ENCODE results near the gene MRPL11. TPM values are rescaled to one million over a fixed set of nuclear protein-coding genes. Genes with fewer than 3 reads are reported as not detected.
"Not testable (repeated sequence)": the region's sequence is repeated elsewhere in the genome, so short reads cannot be mapped to it uniquely, and the experiment has no call there.

The MRPL11 gene
- total RNA-seq, 1 donor from 2014 or later, result 40.7 TPM

DNA sequence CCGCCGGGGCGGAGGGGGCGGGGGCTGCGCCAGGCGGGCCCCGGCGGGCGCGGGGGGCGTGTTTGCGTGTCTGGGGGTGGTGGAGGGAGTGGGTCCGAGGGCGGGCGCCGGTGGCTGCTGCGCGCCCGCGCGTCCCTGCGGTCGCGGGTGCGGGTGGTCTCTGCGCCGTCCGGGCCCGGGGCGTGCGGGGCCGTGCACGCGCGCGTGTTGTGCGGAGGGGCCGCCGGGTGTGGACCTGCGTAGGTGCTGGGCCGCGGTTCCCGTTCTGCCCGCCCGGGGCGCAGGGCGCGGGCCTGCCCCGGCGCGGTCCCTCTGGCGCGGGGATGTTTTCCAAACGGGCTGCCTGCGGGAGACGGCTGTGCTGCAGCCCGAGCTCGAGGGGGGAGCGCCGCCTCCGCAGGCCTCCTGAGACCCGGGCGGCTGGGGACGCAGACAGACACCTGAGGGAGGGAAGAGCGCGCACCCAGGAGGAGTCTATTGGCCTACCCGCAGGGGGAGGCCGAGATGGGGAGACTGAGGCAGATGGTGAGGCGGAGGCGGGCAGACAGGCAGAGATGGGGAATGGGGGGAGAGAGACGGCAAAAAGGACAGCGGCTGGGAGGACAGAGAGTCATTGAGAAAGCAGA is 28.5 kb upstream of the MRPL11 start:
- peak; percentile 30 for DNase-seq

DNA sequence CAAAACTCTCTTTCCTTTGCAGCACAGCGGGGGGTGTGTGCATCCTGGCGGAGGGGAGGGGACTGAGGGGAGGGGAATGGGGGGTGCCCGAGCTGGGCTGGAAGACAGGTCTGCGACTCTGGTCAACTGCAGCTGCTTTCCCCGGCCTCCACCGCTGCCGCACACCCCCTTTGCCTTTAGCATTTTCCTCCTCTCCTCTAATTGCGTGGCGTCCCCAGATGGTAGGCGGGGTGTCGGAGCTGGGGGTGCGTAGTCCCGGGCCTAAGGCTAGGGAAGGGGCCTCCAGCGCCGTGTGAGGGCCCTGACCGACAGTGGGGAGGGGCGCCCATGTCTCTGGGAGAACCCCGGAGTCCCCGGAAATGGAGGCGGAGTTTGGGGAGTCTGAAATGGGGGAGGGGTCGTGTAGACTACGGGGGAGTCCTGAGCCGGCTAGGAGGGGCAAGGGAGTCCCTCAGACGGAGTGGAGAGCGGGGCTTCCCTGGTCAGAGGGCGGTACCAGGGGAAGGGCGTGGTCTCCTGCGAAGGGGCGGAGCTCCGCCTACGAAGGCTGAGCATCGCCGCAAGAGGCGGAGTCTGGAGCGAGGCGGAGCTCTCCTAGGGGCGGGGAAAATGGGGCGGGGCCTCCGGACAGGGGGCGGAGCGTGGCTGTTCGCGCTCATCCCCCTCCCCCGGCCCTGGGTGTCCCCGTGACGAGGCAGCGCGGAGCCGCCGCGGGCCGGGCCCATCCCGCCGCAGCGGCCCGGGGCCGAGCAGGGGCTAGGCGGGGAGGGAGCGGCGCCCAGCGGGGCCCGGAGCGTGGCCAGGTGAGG is 27.8 kb upstream of the MRPL11 start, which contains the start of gene PELI3:
TSS of gene PELI3 (plus strand) at position 681 of the 809 bp plus-strand sequence. CDS start 1,224 bp downstream, outside the sequence.
- DNase-seq, result peak; percentile 92

DNA sequence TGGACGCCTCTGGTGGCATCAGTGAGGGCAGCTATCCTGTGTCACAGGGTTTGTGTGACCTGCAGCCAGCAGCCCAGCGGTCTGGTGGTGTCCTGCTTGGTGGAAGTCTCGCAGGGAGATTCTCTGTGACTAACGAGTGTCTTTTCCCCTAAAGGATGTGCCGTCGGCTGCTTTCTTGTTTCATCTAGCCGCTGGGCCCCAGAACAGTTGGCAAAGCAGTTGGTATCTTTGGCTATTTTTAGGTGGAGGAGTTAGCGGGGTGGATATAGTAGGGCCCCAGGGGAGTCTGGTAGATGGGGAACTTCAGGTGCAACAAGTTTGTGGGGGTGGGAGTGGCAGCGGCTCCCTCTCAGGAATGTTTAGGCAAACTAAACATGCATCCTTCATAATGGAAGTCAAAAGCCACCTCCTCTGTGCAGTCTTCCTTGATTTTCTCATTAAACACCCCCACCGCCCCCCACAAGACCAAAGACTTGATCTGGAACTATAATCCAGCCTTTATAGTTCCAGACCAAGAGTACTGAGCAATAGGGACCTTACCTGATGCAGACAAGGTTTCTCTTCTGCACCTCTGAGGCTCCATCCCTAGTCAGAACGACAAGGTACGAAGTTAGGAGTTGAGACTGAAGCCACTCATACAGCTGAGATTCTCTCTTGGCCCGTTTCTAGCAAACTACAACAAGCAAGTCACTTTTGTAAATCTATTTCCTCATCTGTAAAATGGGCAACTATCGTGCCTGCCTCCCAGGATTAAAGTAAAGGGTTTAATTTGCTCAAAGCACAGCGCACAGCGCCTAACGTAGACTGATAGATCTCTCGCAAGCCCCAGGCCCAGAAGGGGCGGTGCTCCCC is 27.0 kb upstream of the MRPL11 start:
- no peak for DNase-seq

DNA sequence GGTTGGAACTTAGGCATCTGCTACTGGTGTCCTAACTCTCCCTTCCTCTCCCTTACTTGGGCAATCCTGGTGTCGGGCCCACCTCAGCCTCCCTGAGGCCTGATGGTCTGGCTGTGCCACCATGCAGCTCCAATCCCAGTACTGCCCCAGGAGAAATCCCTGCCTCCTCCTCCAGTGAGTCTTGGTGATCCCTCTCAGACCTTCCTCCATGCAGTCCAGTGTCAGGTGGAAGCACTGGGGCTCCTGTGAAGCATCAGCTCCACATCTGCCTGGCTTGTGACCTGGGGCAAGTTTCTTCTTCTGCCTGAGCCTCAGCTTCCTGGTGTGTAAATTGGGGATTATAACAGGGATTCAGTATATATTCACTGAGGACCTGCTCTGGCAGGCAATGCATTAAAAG is 26.3 kb upstream of the MRPL11 start:
- no peak for DNase-seq

DNA sequence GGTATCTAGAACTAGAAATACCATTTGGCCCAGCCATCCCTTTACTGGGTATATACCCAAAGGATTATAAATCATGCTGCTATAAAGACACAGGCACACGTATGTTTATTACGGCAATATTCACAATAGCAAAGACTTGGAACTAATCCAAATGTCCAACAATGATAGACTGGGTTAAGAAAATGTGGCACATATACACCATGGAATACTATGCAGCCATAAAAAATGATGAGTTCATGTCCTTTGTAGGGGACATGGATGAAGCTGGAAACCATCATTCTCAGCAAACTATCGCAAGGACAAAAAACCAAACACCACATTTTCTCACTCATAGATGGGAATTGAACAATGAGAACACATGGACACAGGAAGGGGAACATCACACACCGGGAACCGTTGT is 25.5 kb upstream of the MRPL11 start:
- DNase-seq, result not testable (repeated sequence)

DNA sequence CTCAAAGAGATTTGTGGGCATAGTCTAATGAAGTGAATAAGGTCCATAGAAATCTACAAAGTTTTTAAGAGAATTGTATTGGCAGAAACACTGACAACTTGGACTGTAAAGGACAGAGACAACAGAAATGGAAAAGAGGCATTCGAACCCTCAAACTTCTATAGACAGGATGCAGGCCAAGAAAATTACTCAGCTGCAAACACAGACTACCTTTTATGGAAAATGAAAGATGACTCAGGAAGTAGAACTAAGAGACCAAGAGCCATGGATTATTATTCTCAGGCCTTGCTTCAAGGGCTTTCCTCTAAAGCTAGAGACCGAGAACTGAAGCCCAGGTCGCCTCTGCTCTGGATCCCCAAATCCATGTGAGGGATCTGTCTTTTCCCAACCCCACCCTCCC is 24.3 kb upstream of the MRPL11 start:
- DNase-seq, result no peak

DNA sequence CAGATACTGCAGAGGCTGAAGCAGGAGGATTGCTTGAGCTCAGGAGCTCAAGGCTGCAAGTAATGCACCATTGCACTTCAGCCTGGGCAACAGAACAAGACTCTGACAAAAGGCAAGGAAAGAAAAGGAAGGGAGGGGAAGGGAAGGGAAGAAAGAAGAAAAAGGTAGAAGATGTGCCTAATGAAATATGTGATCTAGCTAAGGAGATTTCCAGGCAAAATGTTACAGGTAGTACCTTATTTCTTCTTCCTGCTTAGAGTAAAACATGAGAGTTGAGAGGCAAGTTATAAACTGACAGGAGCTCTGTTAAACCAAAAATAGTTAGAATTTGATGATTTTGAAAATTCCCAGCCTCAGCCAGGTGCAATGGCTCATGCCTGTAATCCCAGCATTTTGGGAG is 23.4 kb upstream of the MRPL11 start:
- no peak for DNase-seq

DNA sequence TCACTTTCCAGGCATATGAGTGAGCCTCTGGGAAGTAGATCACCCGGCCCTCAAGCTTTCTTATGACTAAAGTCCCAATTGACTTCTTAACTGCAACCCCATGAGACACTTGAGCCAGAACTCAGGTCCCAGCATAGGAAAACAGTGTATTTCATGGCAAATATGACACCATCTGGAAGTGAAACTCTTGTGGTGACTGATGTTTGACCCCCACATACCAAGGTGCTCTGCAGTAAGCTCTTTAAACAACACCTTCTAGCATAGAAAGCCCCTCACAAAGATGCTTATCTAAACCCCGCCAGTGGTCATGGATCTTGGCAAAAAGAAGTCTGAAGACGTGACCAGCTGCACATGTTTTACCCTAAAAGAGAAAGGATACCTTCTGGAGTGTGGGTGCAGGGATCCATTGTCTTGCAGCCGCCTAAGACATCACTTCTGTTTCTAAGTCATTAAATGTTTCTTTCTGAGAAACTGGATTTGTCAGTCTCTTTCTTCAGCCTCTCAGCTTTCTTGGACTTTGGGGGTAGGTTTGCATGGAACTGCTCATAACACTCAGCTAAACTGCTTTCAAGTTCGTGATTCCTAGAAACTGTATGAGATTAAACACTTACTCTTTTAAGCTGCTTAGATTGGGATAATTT is 20.6 kb upstream of the MRPL11 start:
- DNase-seq, result no peak

DNA sequence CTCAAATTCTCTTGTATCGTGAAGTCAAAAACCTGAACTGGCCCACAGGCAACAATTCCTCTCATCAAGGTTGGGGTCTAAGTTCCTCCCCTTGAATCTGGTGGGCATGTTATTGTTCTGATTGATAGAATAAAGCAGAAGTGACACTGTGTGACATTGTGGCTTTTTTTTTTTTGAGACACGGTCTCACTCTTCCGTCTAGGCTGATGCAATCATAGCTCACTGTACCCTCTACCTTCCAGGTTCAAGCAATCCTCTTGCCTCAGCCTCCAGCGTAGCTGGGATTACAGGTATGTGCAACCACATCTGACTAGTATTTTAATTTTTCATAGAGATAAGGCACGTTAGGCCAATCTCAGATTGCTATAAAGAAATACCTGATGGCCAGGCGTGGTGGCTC is 19.2 kb upstream of the MRPL11 start:
- DNase-seq, result no peak

DNA sequence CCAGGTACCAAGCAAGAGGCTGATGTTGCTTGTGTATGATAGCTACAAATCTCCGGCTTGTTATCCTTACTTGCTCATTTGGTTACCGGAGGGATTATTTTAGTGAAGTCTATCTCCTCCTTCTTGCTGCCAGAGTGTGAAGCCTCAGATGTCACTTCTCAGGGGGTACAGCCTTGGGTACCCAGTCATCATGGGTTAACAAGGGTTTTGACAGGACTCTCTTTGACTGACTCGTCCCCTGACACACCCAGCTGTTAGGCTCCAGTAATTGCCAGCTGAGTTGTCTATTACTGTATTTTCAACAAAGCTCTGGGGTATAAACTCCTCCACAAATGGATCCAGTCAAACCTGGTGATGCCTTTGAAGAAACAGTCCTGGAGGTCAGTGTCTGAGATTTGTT is 16.2 kb upstream of the MRPL11 start:
- no peak for DNase-seq

DNA sequence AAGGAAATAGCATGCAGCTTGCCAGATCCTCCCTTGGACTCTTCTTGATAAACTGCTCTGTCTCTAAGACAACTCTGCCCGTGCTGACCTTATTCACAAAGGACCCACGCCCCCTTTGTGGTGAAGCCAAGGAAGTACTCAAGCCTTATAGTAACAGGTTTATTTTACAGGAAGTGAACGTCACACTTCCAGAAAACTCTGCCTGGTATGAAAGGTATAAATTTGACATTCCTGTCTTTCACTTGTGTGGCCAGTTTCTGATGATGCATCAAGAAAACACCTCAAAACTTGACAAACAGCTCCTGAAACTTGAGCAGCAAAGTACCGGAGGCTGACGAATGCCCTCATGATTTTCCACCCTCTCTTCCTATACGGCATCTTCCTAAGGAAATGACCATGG is 15.6 kb upstream of the MRPL11 start:
- DNase-seq, result no peak

DNA sequence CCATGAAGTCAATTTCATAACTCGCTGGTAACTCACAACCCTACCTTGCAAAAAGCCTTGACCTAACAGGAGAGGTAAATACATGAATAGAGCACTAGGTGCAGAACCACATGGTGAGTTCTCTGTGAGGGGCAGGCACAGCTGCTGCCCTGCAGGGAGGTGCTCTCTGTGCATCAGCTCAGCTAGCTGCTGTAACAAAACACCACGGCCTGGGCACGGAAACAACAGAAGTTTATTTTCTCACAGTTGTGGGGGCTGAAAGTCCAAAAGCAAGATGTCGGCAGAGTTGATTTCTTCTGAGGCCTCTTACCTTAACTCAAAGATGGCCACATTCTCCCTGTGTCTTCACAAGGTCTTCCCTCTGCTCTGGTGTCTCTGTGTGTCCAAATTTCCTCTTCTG is 13.0 kb upstream of the MRPL11 start:
- no peak for DNase-seq

DNA sequence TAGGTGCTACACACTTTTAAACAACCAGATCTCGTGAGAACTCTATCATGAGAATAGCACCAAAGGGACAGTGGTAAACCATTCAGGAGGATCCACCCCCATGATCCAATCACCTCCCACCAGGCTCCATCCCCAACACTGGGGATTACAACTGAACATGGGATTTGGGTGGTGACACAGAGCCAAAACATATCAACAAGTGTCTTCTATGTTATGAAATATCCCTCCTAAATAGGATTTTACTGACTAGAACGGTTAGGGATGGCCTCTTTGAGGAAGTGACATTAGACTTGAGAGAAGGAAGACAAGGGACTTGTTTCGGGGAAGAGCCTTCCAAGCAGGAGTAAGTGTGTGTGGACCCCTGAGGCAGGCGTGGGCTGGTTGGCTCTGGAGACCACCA is 11.9 kb upstream of the MRPL11 start:
- no peak for DNase-seq

DNA sequence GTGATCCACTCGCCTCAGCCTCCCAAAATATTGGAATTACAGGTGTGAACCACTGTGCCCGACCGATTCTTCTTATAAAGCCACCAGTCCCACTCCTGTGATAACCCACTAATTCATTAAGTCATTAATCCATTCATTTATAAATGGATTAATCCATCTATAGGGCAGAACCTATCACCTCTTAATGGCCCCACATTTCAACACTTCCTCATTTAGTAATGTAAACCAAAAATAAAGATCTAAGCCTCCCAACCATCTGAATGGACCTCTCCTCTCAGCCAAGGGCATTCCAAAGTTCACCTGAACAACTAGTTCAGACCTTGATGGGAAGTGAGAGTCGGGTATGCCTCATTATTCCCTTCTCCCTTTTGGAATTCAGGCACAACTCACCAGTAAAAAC is 9.9 kb upstream of the MRPL11 start:
- DNase-seq, result no peak

DNA sequence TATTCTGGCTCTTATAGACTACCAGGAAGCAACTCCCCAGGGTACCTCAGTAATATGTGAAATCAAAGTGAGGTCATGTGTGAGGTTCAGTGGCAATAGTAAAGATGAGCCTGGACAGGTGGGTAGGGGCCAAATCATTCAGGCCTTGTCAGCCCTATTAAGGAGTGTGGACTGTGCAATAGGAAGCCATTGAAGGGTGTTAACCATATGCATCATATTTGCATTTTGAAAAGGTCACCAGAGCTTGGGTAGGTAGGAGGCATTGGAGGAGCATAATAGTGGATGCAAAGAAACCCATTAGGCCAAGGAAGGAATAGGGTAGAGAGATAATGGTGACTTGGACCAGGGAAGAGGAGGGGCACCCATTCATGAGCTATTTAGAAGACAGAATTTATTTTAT is 8.4 kb upstream of the MRPL11 start:
- no peak for DNase-seq

DNA sequence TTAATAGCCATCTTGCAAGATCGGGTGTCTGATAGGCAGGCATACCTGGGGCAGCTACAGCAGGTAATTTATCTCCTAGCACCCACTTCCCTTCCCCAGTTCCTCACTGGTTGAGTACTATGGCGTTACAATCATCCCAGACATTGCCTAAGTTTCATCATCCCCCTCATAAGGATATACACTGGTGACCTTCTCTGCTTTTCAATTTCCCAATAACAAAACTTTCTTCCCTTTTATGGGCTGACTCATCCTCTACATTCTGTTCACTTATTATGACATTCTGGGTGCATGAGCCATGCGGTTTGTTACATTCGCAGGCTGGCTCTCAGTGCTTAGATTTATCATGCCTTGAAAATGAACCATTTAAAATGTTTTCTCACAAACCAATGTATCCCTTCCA is 5.0 kb upstream of the MRPL11 start:
- no peak for DNase-seq

DNA sequence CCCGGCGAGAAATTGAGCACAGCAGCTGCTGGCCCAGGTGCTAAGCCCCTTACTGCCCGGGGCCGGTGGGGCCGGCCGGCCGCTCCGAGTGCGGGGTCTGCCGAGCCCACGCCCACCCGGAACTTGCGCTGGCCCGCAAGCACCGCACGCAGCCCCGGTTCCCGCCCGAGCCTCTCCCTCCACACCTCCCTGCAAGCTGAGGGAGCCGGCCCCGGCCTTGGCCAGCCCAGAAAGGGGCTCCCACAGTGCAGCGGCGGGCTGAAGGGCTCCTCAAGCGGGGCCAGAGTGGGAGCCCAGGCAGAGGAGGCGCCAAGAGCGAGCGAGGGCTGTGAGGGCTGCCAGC is 2.3 kb upstream of the MRPL11 start:
- DNase-seq, result not testable (repeated sequence)

DNA sequence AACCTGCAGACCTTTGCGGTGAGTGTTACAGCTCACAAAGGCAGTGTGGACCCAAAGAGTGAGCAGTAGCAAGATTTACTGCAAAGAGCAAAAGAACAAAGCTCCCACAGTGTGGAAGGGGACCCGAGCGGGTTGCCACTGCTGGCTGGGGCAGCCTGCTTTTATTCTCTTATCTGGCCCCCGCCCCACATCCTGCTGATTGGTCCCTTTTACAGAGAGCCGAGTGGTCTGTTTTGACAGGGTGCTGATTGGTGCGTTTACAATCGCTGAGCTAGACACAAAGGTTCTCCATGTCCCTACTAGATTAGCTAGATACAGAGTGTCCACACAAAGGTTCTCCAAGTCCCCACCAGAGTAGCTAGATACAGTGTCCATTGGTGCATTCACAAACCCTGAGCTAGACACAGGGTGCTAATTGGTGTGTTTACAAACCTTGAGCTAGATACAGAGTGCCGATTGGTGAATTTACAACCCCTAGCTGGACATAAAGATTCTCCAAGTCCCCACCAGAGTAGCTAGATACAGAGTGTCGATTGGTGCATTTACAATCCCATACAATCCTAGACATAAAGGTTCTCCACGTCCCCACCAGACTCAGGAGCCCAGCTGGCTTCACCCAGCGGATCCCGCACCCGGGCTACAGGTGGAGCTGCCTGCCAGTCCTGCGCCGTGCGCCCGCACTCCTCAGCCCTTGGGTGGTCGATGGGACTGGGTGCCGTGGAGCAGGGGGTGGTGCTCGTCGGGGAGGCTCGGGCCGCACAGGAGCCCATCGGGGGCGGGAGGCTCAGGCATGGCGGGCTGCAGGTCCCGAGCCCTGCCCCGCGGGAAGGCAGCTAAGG is 1.7 kb upstream of the MRPL11 start:
- DNase-seq, result not testable (repeated sequence)

DNA sequence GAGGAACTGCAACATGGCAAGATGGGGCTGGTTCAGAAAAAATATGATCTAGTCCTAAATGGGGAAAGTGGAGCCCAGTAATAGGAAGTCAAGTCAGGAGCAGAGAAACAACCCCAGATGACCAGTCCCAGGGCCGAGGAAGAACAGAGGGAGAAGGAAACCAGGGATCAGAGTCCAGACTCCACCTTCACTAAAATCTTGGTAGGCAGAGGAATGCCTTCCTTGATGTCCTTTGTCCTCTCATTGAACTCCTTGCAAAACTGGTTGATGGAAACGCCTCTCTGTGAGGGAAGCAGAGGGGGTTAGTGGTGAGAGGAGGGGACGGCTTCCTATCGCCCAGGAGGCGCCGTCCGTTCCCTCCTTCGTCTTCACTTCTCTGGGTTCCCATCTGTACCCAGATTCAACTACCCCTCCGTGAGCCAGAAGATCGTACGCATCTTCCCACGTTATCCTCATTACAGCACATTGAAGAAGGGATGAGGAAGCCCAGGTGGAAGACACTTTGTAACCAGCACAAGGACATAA is 607 bp downstream of the MRPL11 start:
- DNase-seq, result no peak

DNA sequence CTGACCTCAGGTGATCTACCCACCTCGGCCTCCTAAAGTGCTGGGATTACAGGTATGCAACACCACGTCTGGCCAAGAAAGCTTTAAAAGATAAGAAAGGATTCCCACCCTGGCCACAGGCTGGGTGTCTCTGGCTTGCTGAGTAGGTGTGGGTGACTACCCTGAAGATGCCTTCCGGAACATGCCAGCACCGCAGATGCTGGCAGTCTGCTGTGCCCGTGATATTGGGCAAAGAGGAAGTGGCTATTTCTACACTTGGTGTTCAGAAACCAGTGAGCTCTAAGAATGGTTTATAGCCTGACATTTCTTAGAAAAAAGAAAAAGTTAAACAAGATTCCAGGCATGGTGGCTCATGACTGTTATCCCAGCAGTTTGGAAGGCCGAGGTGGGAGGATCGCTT is 6.1 kb downstream of the MRPL11 start:
- DNase-seq, result no peak

DNA sequence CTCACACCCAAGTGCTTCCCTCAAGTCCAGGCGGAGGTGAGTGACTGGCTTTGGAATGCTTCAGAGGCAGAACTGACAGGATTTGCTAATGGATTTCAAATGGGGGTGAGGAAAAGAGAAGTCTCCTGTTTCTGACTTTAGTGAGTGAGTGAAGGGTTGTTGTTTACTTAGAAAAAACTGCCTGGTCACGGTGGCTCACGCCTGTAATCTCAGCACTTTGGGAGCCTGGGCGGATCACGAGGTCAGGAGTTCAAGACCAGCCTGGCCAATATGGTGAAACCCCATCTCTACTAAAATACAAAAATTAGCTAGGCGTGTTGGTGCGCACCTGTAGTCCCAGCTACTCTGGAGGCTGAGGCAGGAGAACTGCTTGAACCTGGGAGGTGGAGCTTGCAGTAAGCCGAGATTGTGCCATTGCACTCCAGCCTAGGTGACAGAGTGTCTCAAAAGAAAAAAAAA is 6.7 kb downstream of the MRPL11 start:
- not testable (repeated sequence) for DNase-seq

DNA sequence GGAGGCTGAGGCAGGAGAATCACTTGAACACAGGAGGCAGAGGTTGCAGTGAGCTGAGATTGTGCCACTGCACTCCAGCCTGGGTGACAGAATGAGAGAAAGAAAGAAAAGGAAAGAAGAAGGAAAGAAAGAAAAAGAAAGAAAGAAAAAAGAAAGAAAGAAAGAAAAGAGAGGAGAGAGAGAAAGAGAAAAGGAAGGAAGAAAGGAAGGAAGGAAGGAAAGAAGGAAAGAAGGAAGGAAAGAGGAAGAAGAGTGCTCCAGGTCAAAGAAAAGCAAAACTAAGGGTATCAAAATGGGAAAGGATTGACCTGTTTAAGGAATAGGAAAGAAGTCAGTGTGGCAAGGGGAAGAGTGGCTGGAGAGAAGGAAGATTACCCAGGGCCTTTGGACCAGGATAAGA is 7.4 kb downstream of the MRPL11 start:
- DNase-seq, result not testable (repeated sequence)
